IPS-18a (cell line): ENCODE results near the gene TRAK1.

Source experiments
- H3K27ac ChIP-seq: one replicate; pipeline ENCODE4 v1.5.1; 2013; ENCODE audit warnings: low read length
- H3K27me3 ChIP-seq: one replicate; pipeline ENCODE4 v1.6.1; 2013; ENCODE audit warnings: mild to moderate bottlenecking, low read length; ENCODE audit not compliant: control insufficient read depth, insufficient read depth
- H3K36me3 ChIP-seq: one replicate; pipeline ENCODE4 v1.6.1; 2013; ENCODE audit warnings: low read depth, low read length; ENCODE audit not compliant: control insufficient read depth
- H3K4me1 ChIP-seq: one replicate; pipeline ENCODE4 v1.6.1; 2013; ENCODE audit warnings: low read depth, low read length; ENCODE audit not compliant: control insufficient read depth
- H3K4me3 ChIP-seq: one replicate; pipeline ENCODE4 v1.5.1; 2013; ENCODE audit warnings: low read length
- H3K9ac ChIP-seq: one replicate; pipeline ENCODE4 v1.6.1; 2013; ENCODE audit warnings: mild to moderate bottlenecking, low read length, moderate library complexity
- H3K9me3 ChIP-seq: one replicate; pipeline ENCODE4 v1.6.1; 2013; ENCODE audit warnings: low read depth, low read length; ENCODE audit not compliant: control insufficient read depth

Gene TRAK1

GRCh38 chr3:42165211-42165610 is 74.1 kb downstream of the TRAK1 start:
- Histone ChIP-seq H3K27me3 (no peaks in the 10 kb centered on the region), H3K27ac (no peak overlapping the region), H3K9ac (no peak overlapping the region), H3K4me3 (no peak overlapping the region), H3K36me3 (no peaks in the 10 kb centered on the region), H3K4me1 (peaks cover 10% of the 10 kb centered on the region), H3K9me3 (no peaks in the 10 kb centered on the region)

- Histone ChIP-seq H3K36me3 (no peaks in the 10 kb centered on the region), H3K9ac (no peak overlapping the region), H3K27ac (no peak overlapping the region), H3K4me1 (peaks cover 5% of the 10 kb centered on the region), H3K4me3 (no peak overlapping the region), H3K27me3 (no peaks in the 10 kb centered on the region), H3K9me3 (no peaks in the 10 kb centered on the region)
These were observed 75.1 kb downstream of the TRAK1 start for GRCh38 chr3:42166214-42166613.

- H3K4me1 ChIP-seq: peaks cover 2% of the 10 kb centered on the region
- H3K9ac ChIP-seq: no peak overlapping the region
- H3K27ac ChIP-seq: no peak overlapping the region
- H3K36me3 ChIP-seq: no peaks in the 10 kb centered on the region
- no peaks in the 10 kb centered on the region for H3K27me3 ChIP-seq
- no peaks in the 10 kb centered on the region for H3K9me3 ChIP-seq
- no peak overlapping the region for H3K4me3 ChIP-seq
These were observed 75.6 kb downstream of the TRAK1 start for GRCh38 chr3:42166662-42167300.

- no peaks in the 10 kb centered on the region for H3K4me1 ChIP-seq
- no peak overlapping the region for H3K9ac ChIP-seq
- no peaks in the 10 kb centered on the region for H3K36me3 ChIP-seq
- no peak overlapping the region for H3K4me3 ChIP-seq
- no peak overlapping the region for H3K27ac ChIP-seq
- no peaks in the 10 kb centered on the region for H3K9me3 ChIP-seq
- H3K27me3 ChIP-seq: no peaks in the 10 kb centered on the region
These were observed 78.5 kb downstream of the TRAK1 start for GRCh38 chr3:42169579-42170120.

GRCh38 chr3:42172047-42172654 is 81.0 kb downstream of the TRAK1 start:
- Histone ChIP-seq H3K4me1 (no peaks in the 10 kb centered on the region), H3K27ac (no peak overlapping the region), H3K4me3 (no peak overlapping the region), H3K9me3 (no peaks in the 10 kb centered on the region), H3K36me3 (no peaks in the 10 kb centered on the region), H3K27me3 (no peaks in the 10 kb centered on the region), H3K9ac (no peak overlapping the region)

- Histone ChIP-seq H3K9ac (no peak overlapping the region), H3K36me3 (no peaks in the 10 kb centered on the region), H3K27me3 (no peaks in the 10 kb centered on the region), H3K9me3 (no peaks in the 10 kb centered on the region), H3K4me3 (no peak overlapping the region), H3K27ac (no peak overlapping the region), H3K4me1 (no peaks in the 10 kb centered on the region)
These were observed 82.2 kb downstream of the TRAK1 start for GRCh38 chr3:42173307-42173706.

- no peaks in the 10 kb centered on the region for H3K27me3 ChIP-seq
- no peaks in the 10 kb centered on the region for H3K9me3 ChIP-seq
- H3K27ac ChIP-seq: no peak overlapping the region
- H3K36me3 ChIP-seq: no peaks in the 10 kb centered on the region
- no peak overlapping the region for H3K4me3 ChIP-seq
- peaks cover 6% of the 10 kb centered on the region for H3K4me1 ChIP-seq
- no peak overlapping the region for H3K9ac ChIP-seq
These were observed 83.7 kb downstream of the TRAK1 start for GRCh38 chr3:42174679-42175385.

- H3K9ac ChIP-seq: no peak overlapping the region
- H3K9me3 ChIP-seq: no peaks in the 10 kb centered on the region
- H3K27me3 ChIP-seq: no peaks in the 10 kb centered on the region
- no peak overlapping the region for H3K4me3 ChIP-seq
- no peaks in the 10 kb centered on the region for H3K36me3 ChIP-seq
- no peak overlapping the region for H3K27ac ChIP-seq
- peaks cover 6% of the 10 kb centered on the region for H3K4me1 ChIP-seq
These were observed 84.5 kb downstream of the TRAK1 start for GRCh38 chr3:42175386-42176240.

GRCh38 chr3:42176242-42177034 is 85.3 kb downstream of the TRAK1 start:
- Histone ChIP-seq H3K4me3 (no peak overlapping the region), H3K9ac (no peak overlapping the region)

GRCh38 chr3:42177068-42177800 is 86.1 kb downstream of the TRAK1 start:
- H3K4me3 ChIP-seq: no peak overlapping the region
- H3K4me1 ChIP-seq: peaks cover 6% of the 10 kb centered on the region
- no peak overlapping the region for H3K9ac ChIP-seq
- no peaks in the 10 kb centered on the region for H3K9me3 ChIP-seq
- no peaks in the 10 kb centered on the region for H3K36me3 ChIP-seq
- no peak overlapping the region for H3K27ac ChIP-seq
- H3K27me3 ChIP-seq: no peaks in the 10 kb centered on the region

More at GRCh38 chr3:42176242-42177034, 85.3 kb downstream of the TRAK1 start:
- H3K27ac ChIP-seq: no peak overlapping the region
- no peaks in the 10 kb centered on the region for H3K36me3 ChIP-seq
- peaks cover 6% of the 10 kb centered on the region for H3K4me1 ChIP-seq
- H3K27me3 ChIP-seq: no peaks in the 10 kb centered on the region
- H3K9me3 ChIP-seq: no peaks in the 10 kb centered on the region
